Activated gamma-delta T cell treated with anti-CD3 and anti-CD28 coated beads, Interleukin-2, amount 50 U/mL, for 16 hours (primary cell): ENCODE results near the gene GOLGA7B.

ENCODE experiments used
- DNase-seq: peaks from one replicate; pipeline ENCODE4 v3.0.0-alpha.2; 2020; ENCODE audit warnings: low read depth

The GOLGA7B gene

GRCh38 chr10:97868134-97868685 is 18.6 kb downstream of the GOLGA7B start:
- DNase-seq, result no peak

GRCh38 chr10:97869091-97870042 is 19.7 kb downstream of the GOLGA7B start:
- peak; percentile 66 for DNase-seq

- DNase-seq, result no peak
These were observed 21.3 kb downstream of the GOLGA7B start for GRCh38 chr10:97870990-97871389.

- no peak for DNase-seq
These were observed 23.9 kb downstream of the GOLGA7B start for GRCh38 chr10:97873569-97873968.

- DNase-seq, result no peak
These were observed 24.7 kb downstream of the GOLGA7B start for GRCh38 chr10:97874332-97874731.

- no peak for DNase-seq
These were observed 25.7 kb downstream of the GOLGA7B start for GRCh38 chr10:97875391-97875790.

- DNase-seq, result no peak
These were observed 26.8 kb downstream of the GOLGA7B start for GRCh38 chr10:97876402-97876801.

- no peak for DNase-seq
These were observed 29.6 kb downstream of the GOLGA7B start for GRCh38 chr10:97879241-97879640.

- no peak for DNase-seq
These were observed 30.5 kb downstream of the GOLGA7B start for GRCh38 chr10:97880109-97880508.

- DNase-seq, result no peak
These were observed 32.8 kb downstream of the GOLGA7B start for GRCh38 chr10:97882142-97883091.

- DNase-seq, result no peak
These were observed 33.4 kb downstream of the GOLGA7B start for GRCh38 chr10:97883092-97883485.

GRCh38 chr10:97886286-97886685 is 36.6 kb downstream of the GOLGA7B start:
- DNase-seq, result no peak

- no peak for DNase-seq
These were observed 37.8 kb downstream of the GOLGA7B start for GRCh38 chr10:97887399-97887798.

GRCh38 chr10:97888134-97888533 is 38.5 kb downstream of the GOLGA7B start:
- DNase-seq, result no peak

GRCh38 chr10:97888641-97889262 is 39.1 kb downstream of the GOLGA7B start:
- no peak for DNase-seq

GRCh38 chr10:97889461-97890265 is 40.0 kb downstream of the GOLGA7B start:
- DNase-seq, result no peak

GRCh38 chr10:97891497-97892167 is 42.0 kb downstream of the GOLGA7B start:
- DNase-seq, result no peak

GRCh38 chr10:97892506-97892905 is 42.9 kb downstream of the GOLGA7B start:
- no peak for DNase-seq

- no peak for DNase-seq
These were observed 43.3 kb downstream of the GOLGA7B start for GRCh38 chr10:97892939-97893338.

- no peak for DNase-seq
These were observed 44.4 kb downstream of the GOLGA7B start for GRCh38 chr10:97894092-97894491.
